HFFc6 (cell line): ENCODE measurements around the gene TRAPPC8. TPM values are rescaled to one million over a fixed set of nuclear protein-coding genes. Genes with fewer than 3 reads are reported as not detected.

Experiments used
- DNase-seq: peaks from one replicate; pipeline ENCODE4 v3.0.0-alpha.2; 2018
- H3K27ac Mint-ChIP-seq: 2 replicates; pipeline ENCODE4 v1.8.0; 2020; ENCODE audit warnings: mild to moderate bottlenecking, mixed read lengths
- H3K27me3 Mint-ChIP-seq: 2 replicates; pipeline ENCODE4 v1.8.0; 2021; ENCODE audit warnings: mild to moderate bottlenecking, moderate library complexity, mixed read lengths; ENCODE audit not compliant: insufficient read depth
- H3K36me3 Mint-ChIP-seq: 2 replicates; pipeline ENCODE4 v1.8.0; 2021; ENCODE audit warnings: low read depth, mixed read lengths
- H3K4me1 Mint-ChIP-seq: 2 replicates; pipeline ENCODE4 v1.8.0; 2020; ENCODE audit warnings: low read depth, mixed read lengths
- H3K4me3 Mint-ChIP-seq: 2 replicates; pipeline ENCODE4 v1.8.0; 2020; ENCODE audit warnings: mild to moderate bottlenecking, moderate library complexity, mixed read lengths
- H3K9me3 Mint-ChIP-seq: 2 replicates; pipeline ENCODE4 v1.8.0; 2020; ENCODE audit warnings: mild to moderate bottlenecking, mixed read lengths
- total RNA-seq, 6 experiments: library from RNA; stranded (reverse); fragmentation: NEBNext Ultra II Directional; extraction: Animal tissue kit (Norgen Biotek cat#: 25700); gene quantifications; 2 replicates in 1 of 6; 3 replicates in 5 of 6; pipeline ENCODE4 v1.2.3, GENCODE V29; 2021
- TF ChIP-seq, protein P1 (sequence below): fragments of 200-600 bp; sonication (generic); IDR thresholded peaks from 2 replicates; pipeline ENCODE4 v1.5.0; 2021; ENCODE audit warnings: antibody characterized with exemption, mild to moderate bottlenecking

The TRAPPC8 gene
- total RNA-seq, 6 experiments from 2014 or later: 26.0 to 31.4 (median 29.1) TPM

DNA sequence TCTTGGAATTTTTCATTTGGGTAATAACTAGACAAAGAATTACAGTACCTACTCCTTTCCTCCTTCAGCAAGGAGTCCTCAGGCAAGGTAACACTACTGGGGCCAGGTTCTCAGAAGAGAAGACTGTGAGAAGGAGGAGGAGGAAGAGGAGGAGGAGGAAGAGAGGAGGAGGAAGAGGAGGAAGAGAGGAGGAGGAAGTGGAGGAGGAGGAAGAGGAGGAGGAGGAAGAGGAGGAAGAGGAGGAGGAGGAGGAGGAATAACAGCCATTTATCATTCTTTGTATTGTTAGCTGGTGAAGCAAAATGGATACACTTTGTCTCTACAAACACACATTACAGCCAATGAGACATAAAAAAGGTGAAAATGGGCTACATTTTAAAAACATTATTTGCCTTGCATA lies 149.4 kb downstream of the TRAPPC8 start:
- no peak overlapping the region for H3K27ac Mint-ChIP-seq
- TF ChIP-seq, protein P1, sequence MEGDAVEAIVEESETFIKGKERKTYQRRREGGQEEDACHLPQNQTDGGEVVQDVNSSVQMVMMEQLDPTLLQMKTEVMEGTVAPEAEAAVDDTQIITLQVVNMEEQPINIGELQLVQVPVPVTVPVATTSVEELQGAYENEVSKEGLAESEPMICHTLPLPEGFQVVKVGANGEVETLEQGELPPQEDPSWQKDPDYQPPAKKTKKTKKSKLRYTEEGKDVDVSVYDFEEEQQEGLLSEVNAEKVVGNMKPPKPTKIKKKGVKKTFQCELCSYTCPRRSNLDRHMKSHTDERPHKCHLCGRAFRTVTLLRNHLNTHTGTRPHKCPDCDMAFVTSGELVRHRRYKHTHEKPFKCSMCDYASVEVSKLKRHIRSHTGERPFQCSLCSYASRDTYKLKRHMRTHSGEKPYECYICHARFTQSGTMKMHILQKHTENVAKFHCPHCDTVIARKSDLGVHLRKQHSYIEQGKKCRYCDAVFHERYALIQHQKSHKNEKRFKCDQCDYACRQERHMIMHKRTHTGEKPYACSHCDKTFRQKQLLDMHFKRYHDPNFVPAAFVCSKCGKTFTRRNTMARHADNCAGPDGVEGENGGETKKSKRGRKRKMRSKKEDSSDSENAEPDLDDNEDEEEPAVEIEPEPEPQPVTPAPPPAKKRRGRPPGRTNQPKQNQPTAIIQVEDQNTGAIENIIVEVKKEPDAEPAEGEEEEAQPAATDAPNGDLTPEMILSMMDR: no peak
- H3K27me3 Mint-ChIP-seq: peaks cover 3% of the 10 kb centered on the region; the same call in 1 of the 2 replicates
- H3K4me3 Mint-ChIP-seq: no peak overlapping the region
- no peaks in the 10 kb centered on the region for H3K9me3 Mint-ChIP-seq
- H3K36me3 Mint-ChIP-seq: no peaks in the 10 kb centered on the region
- H3K4me1 Mint-ChIP-seq: no peaks in the 10 kb centered on the region
- DNase-seq: no peak

- TF ChIP-seq, protein P1: no peak
- Mint-ChIP-seq H3K4me1 (no peaks in the 10 kb centered on the region), H3K4me3 (no peak overlapping the region), H3K27me3 (peaks cover 3% of the 10 kb centered on the region; the same call in 1 of the 2 replicates), H3K9me3 (no peaks in the 10 kb centered on the region), H3K27ac (no peak overlapping the region), H3K36me3 (no peaks in the 10 kb centered on the region)
- DNase-seq: no peak
Measured at GRCh38 chr18:31792580-31792911, 150.4 kb downstream of the TRAPPC8 start.

DNA sequence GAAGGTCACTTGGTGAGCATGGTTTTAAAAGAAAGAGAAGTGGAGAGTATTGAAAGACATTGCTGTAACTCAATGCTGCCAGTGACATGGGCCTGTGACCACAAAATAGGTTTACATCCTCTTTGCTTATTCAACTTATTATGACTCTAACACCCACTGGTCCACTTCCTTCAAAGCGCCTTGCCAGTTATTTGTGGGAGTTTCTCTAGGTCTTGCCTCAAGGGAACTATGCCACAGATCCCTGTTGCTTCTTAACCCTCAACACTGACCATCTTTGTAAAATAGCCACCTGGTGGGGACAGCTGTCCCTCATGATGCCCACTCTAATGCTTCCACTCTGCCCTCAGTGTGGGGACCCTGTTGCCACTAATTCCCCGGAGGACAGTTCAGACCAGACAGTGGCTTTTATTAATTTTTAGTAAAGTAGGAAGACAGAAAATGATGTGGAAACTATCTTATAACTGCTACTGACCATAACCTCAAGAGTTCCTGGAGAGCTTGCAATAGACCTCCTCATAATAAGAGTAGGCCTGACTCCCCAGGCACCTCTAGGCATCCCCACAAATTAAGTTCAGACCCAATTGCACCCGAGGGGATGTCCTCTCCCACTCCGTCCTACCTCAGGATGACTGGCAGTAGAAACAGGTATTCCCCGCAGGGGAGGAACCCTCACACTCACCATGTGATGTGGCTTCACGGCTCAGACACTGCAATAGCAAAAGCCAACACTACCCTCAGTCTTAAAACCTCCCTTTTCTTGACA lies 150.9 kb downstream of the TRAPPC8 start:
- Mint-ChIP-seq H3K36me3 (no peaks in the 10 kb centered on the region), H3K4me1 (no peaks in the 10 kb centered on the region), H3K4me3 (no peak overlapping the region), H3K27ac (no peak overlapping the region), H3K9me3 (no peaks in the 10 kb centered on the region), H3K27me3 (peaks cover 5% of the 10 kb centered on the region)
- TF ChIP-seq, protein P1: no peak
- DNase-seq: no peak

DNA sequence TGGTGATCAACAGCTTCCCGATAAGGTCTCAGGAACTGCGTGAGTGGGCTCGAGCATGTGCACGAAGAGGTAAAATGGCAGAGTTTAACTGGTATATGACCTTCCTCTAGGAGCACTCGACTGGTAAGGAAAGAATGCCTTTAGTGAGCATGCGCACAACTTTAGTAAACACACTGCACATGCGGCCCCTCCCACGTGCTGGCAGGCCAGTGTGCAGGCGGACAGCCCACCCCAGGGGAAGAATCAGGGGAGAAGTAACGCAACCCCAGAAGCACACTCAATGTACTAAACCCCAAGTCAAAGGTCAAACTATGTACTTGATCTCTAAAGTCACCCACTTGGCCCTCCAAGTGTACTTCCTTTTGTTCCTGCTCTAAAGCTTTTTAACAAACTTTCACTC lies 153.5 kb downstream of the TRAPPC8 start:
- TF ChIP-seq, protein P1: no peak
- Mint-ChIP-seq H3K4me3 (no peak overlapping the region), H3K36me3 (no peaks in the 10 kb centered on the region), H3K9me3 (peaks cover 4% of the 10 kb centered on the region; the same call in 1 of the 2 replicates), H3K27ac (no peak overlapping the region), H3K27me3 (peaks cover 2% of the 10 kb centered on the region), H3K4me1 (no peaks in the 10 kb centered on the region)
- DNase-seq: no peak

GRCh38 chr18:31783059-31783458 lies 159.9 kb downstream of the TRAPPC8 start:
- Mint-ChIP-seq H3K36me3 (peaks cover 5% of the 10 kb centered on the region; the same call in 1 of the 2 replicates), H3K4me3 (no peak overlapping the region), H3K27me3 (peaks cover 2% of the 10 kb centered on the region; the same call in 1 of the 2 replicates), H3K9me3 (peaks cover 9% of the 10 kb centered on the region), H3K27ac (no peak overlapping the region), H3K4me1 (no peaks in the 10 kb centered on the region)
- DNase-seq: no peak
- TF ChIP-seq, protein P1: no peak

Other genes with a start within 250 kb of the TRAPPC8 start
- gene SLC25A52, start 182.2 kb downstream of the TRAPPC8 start, total RNA-seq: not detected
- gene RNF125, start 75.7 kb upstream of the TRAPPC8 start, total RNA-seq: under 1 TPM; 0.12 to 0.66 (median 0.22) TPM
- gene RNF138, start 148.7 kb upstream of the TRAPPC8 start, total RNA-seq: 10 to 100 TPM; 10.2 to 14.4 (median 13.6) TPM
- gene MEP1B, start 246.9 kb upstream of the TRAPPC8 start, total RNA-seq: not detected